NT2/D1 (cell line): ENCODE measurements around the gene LAG3.

Experiments used
- SUZ12 ChIP-seq: IDR thresholded peaks from 2 replicates; pipeline ENCODE4 v1.6.1; 2011; ENCODE audit not compliant: insufficient read length, insufficient read depth; ENCODE audit errors: extremely low read depth
- ZNF274 ChIP-seq: IDR thresholded peaks from 2 replicates; pipeline ENCODE4 v1.6.1; 2011; ENCODE audit warnings: mild to moderate bottlenecking, low read depth, low read length

- TF ChIP-seq SUZ12 (no peak), ZNF274 (no peak)
Observed at GRCh38 chr12:6775185-6776174, 3.2 kb downstream of the LAG3 start.
